Measurements from ENCODE around the gene NCBP3.

GRCh38 chr17:3782751-3783150 is 63.3 kb downstream of the NCBP3 start:
- TF ChIP-seq CTCF (IDR thresholded peaks at IDR 0.05) (no peak), POLR2A (IDR thresholded peaks at IDR 0.05) (no peak)
